ENCODE data around the gene ZPLD1.

GRCh38 chr3:102415553-102415952, 19.3 kb upstream of the ZPLD1 start:
- no peak for TF ChIP-seq POLR2A (IDR thresholded peaks at IDR 0.05)
- no peak for TF ChIP-seq CTCF (IDR thresholded peaks at IDR 0.05)
